Measurements from ENCODE around the gene JMJD8. TPM values are rescaled to one million over a fixed set of nuclear protein-coding genes. Genes with fewer than 3 reads are reported as not detected.
"Not testable (repeated sequence)": the region's sequence is repeated elsewhere in the genome, so short reads cannot be mapped to it uniquely, and the experiment has no call there.

The JMJD8 gene
- total RNA-seq, 1 donor from 2014 or later: 57.6 TPM

DNA sequence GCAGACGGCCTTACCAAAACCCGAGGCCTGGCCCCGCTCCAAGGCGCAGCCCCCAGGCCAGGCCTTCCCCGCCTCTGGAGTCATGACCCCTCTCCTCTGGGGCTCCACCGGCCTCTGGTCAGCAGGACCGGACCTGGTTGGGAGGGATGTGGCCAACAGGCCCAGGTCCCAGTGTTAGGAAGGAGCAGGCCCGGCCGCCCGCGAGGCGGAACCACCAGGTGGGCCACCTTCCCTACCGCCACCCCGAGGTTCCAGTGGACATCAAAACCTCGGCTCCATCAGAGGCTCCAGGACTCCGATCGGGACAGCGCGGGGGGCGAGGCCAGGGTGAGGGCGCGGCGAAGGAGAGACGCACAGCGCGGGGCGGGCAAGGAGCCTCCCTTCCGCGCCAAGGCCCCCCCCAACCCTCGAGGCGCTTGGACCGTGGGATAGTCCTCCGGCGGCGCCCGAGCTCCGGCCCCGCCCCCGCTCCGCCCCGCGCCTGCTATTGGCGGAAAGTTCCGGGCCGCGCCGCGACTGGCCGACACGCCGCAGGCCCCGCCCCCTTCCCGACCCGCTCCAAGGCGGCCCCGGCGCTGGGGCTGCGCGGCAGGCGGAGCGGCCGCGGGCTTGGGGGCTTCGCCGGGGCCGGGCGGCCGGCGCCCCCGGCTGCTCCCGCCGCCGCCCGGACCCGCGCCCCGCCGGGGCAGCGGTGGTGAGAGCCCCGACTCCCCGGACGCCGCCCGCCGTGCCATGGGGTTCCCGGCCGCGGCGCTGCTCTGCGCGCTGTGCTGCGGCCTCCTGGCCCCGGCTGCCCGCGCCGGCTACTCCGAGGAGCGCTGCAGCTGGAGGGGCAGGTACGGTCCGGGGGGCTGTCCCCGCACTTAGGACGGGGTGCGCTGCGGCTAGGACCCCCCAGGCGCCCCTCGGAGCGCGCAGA, 30.7 kb upstream of the JMJD8 start, which contains the start of gene METRN:
Gene METRN, plus strand, starts transcription at position 561 of the 919 bp plus-strand sequence. Its CDS starts 172 bp downstream, at position 733.
- H3K27ac Mint-ChIP-seq (ENCODE audit: unreplicated experiment): peak within 1 kb of the TSS; percentile 14
- peaks cover 36% of the 10 kb centered on the region for H3K4me1 Mint-ChIP-seq (ENCODE audit: unreplicated experiment)
- no peaks in the 10 kb centered on the region for H3K9me3 Mint-ChIP-seq (ENCODE audit: unreplicated experiment)
- peak; percentile 95 for DNase-seq (ENCODE audit: extremely low spot score, unreplicated experiment)
- peak within 1 kb of the TSS; percentile 67 for H3K4me3 Mint-ChIP-seq (ENCODE audit: unreplicated experiment)
- no peaks in the 10 kb centered on the region for H3K27me3 Mint-ChIP-seq (ENCODE audit: unreplicated experiment)
- TF ChIP-seq CTCF (IDR thresholded peaks at IDR 0.05): no peak
- H3K36me3 Mint-ChIP-seq (ENCODE audit: unreplicated experiment): no peaks in the 10 kb centered on the region

- H3K9me3 Mint-ChIP-seq (ENCODE audit: unreplicated experiment): no peaks in the 10 kb centered on the region
Measured at GRCh38 chr16:714079-714478, 29.9 kb upstream of the JMJD8 start.

DNA sequence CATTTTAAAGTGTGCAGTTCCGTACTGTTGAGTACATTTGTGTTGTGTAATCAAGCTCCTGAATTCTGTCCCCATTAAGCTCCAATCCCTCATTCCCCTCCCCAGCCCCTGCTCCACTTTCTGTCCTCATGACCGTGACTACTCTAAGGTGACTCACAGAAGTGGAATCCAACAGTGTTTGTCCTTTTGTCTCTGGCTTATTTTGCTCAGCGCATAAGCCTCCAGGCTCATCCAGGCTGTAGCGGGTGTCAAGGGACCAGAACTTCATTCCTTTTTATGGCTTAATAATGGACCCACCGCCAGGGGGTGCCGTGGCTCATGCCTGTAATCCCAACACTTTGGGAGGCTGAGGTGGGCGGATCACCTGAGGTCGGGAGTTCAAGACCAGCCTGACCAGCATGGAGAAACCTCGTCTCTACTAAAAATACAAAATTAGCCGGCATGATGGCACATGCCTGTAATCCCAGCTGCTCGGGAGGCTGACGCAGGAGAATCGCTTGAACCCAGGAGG, 28.7 kb upstream of the JMJD8 start:
- not testable (repeated sequence) for H3K36me3 Mint-ChIP-seq (ENCODE audit: unreplicated experiment); DNase-seq (ENCODE audit: extremely low spot score, unreplicated experiment); H3K27me3 Mint-ChIP-seq (ENCODE audit: unreplicated experiment); H3K4me3 Mint-ChIP-seq (ENCODE audit: unreplicated experiment); H3K9me3 Mint-ChIP-seq (ENCODE audit: unreplicated experiment)
- TF ChIP-seq CTCF (IDR thresholded peaks at IDR 0.05): peak; percentile 67
- Mint-ChIP-seq H3K4me1 (ENCODE audit: unreplicated experiment) (peaks cover 37% of the 10 kb centered on the region), H3K27ac (ENCODE audit: unreplicated experiment) (peak overlapping the region; percentile 85)

More at GRCh38 chr16:714079-714478, 29.9 kb upstream of the JMJD8 start:
- Mint-ChIP-seq H3K4me1 (ENCODE audit: unreplicated experiment) (peaks cover 38% of the 10 kb centered on the region), H3K27ac (ENCODE audit: unreplicated experiment) (no peak overlapping the region), H3K36me3 (ENCODE audit: unreplicated experiment) (no peaks in the 10 kb centered on the region), H3K27me3 (ENCODE audit: unreplicated experiment) (no peaks in the 10 kb centered on the region), H3K4me3 (ENCODE audit: unreplicated experiment) (no peak overlapping the region)
- DNase-seq (ENCODE audit: extremely low spot score, unreplicated experiment): no peak
- TF ChIP-seq CTCF (IDR thresholded peaks at IDR 0.05): no peak

GRCh38 chr16:711548-712320, 27.6 kb upstream of the JMJD8 start:
- H3K4me1 Mint-ChIP-seq (ENCODE audit: unreplicated experiment): peaks cover 41% of the 10 kb centered on the region
- no peak overlapping the region for H3K27ac Mint-ChIP-seq (ENCODE audit: unreplicated experiment)
- H3K9me3 Mint-ChIP-seq (ENCODE audit: unreplicated experiment): no peaks in the 10 kb centered on the region
- H3K36me3 Mint-ChIP-seq (ENCODE audit: unreplicated experiment): no peaks in the 10 kb centered on the region
- peak; percentile 95 for TF ChIP-seq CTCF (IDR thresholded peaks at IDR 0.05)
- no peak overlapping the region for H3K4me3 Mint-ChIP-seq (ENCODE audit: unreplicated experiment)
- peak; percentile 94 for DNase-seq (ENCODE audit: extremely low spot score, unreplicated experiment)
- peaks cover 13% of the 10 kb centered on the region for H3K27me3 Mint-ChIP-seq (ENCODE audit: unreplicated experiment)

Measured in osteocyte (in vitro differentiated cells).